Subcutaneous adipose tissue (tissue), 4 donors: Measurements from ENCODE around the gene WNK2. TPM values are rescaled to one million over a fixed set of nuclear protein-coding genes. Genes with fewer than 3 reads are reported as not detected.

Experiments used
- CTCF ChIP-seq: fragments of 450-650 bp; IDR thresholded peaks from one replicate; pipeline ENCODE4 v1.5.1; 2016; ENCODE audit warnings: low read depth, mild to moderate bottlenecking, control low read depth, antibody characterized with exemption, moderate library complexity
- total RNA-seq, 4 donors: library from RNA; depleted of rRNA; stranded (reverse); fragments of >200 nt; gene quantifications; one replicate each; pipeline ENCODE4 v1.1.0, GENCODE V29; 2016

WNK2 gene
- total RNA-seq, 4 donors from 2014 or later = not detected

- TF ChIP-seq CTCF = no peak
Observed at GRCh38 chr9:93155716-93156474, 28.0 kb upstream of the WNK2 start.

- TF ChIP-seq CTCF = no peak
Observed at GRCh38 chr9:93156475-93157008, 27.4 kb upstream of the WNK2 start.

- TF ChIP-seq CTCF = no peak
Observed at GRCh38 chr9:93159601-93160471, 24.1 kb upstream of the WNK2 start.

- TF ChIP-seq CTCF = no peak
Observed at GRCh38 chr9:93161786-93162562, 22.0 kb upstream of the WNK2 start.

- no peak for TF ChIP-seq CTCF
Observed at GRCh38 chr9:93164085-93164484, 19.9 kb upstream of the WNK2 start.

- TF ChIP-seq CTCF = no peak
Observed at GRCh38 chr9:93166699-93167098, 17.2 kb upstream of the WNK2 start.
